Activated naive CD4-positive, alpha-beta T cell treated with Interleukin-2 at 50 U/mL for 16 hours (primary cell): ENCODE measurements around the gene SSR4.
A peak's percentile ranks its signal among the peaks of the same experiment; 100 is the strongest.
"Not testable (repeated sequence)": the region's sequence is repeated elsewhere in the genome, so short reads cannot be mapped to it uniquely, and the experiment has no call there.

Experiments used
- DNase-seq: peaks from one replicate; pipeline ENCODE4 v3.0.0-alpha.2; 2020

Gene SSR4

DNA sequence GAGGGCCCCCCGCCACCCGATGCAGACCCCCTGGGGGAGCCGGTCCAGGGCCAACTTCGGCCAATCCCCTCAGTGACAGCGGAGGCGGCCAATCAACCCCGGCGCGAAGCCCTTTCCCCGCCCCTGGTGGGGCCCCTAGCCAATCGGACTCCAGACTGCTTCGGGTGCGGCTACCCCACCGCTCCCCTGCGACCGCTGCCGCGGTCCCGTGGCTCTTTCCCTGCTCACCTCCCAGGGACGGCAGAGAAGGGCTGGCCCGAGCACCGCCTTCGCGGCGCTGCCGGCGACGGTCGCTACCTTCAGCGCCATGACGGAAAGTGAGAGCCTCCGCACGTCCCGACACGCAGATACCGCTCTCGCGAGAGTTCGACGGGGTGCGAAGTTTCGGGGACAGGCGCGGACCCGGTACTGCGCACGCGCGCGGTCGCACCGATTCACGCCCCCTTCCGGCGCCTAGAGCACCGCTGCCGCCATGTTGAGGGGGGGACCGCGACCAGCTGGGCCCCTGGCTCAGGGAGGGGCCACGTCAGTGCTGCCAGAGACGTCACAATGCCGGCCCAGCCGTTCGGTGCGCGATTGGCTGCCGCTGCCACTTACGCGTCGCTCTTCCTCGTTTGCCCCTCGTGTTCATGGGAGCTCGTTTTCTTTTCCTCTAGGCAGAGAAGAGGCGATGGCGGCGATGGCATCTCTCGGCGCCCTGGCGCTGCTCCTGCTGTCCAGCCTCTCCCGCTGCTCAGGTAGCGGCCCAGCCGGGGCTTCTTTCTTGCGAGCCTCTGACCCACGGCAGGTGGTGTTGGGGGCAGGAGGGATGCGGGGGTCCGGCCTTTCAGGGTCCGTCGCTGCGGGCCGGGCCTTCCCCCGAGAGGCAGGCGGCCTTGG is at the start of gene SSR4, which contains the start of gene IDH3G:
TSS of gene SSR4 (plus strand) at position 651 of the 879 bp plus-strand sequence. CDS start at position 671, 20 bp downstream.
TSS of gene IDH3G (minus strand) at position 358 of the 879 bp plus-strand sequence. CDS start at position 309, 49 bp downstream.
- peak; percentile 91 for DNase-seq

DNA sequence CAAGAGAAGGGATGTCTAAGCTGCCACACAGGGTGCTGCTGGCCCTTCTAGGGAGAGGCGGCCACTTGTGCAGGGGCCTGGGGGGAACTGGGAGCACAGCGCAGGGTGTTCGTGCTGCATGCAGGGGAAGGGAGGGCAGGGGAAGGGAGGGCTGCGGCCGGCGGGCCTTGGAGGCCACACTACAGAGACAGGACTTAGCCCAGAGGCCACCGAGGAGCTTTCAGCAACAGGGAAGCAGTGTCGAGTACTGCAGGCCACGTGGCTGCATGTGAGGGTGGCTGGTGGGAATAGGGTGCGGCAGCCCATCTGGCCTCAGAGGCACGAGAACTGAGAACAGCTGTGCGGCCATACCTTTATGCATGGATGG is 49.4 kb upstream of the SSR4 start:
- not testable (repeated sequence) for DNase-seq

DNA sequence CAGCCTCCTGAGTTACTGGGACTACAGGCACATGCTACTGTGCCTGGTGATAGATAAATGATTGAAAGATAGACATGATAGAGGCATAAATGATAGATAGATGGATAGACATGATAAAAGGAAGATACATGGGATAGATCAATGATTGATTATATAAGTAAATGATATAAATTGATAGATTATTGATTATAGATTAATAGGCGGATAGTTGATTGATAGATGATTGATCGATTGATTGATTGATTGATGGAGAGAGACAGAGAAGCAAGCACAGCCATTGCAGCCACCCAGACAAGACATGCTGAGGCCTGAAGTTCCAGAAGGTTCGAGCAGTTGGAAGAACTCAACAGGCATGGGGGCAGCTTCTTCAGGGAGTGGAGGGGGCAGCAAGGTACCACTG is 48.1 kb upstream of the SSR4 start:
- no peak for DNase-seq

DNA sequence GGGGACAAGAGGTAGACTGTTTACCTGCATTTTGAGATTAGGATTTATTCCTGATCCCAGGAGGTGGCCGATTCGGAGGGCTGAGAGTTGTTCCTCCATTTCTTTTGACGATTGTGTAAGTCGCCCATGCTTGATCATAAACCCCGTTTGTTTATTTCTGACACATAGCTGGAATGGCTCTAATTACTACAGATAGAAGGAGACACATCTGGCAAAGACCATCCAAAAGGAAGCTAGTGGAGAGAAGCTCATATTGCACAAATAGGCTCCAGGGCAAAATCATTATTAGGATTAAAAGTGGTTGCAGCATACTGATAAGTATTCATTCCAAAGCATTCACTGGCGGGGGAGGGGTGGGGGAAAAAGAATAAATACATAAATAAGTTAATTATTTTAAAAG is 47.5 kb upstream of the SSR4 start:
- DNase-seq: not testable (repeated sequence)

DNA sequence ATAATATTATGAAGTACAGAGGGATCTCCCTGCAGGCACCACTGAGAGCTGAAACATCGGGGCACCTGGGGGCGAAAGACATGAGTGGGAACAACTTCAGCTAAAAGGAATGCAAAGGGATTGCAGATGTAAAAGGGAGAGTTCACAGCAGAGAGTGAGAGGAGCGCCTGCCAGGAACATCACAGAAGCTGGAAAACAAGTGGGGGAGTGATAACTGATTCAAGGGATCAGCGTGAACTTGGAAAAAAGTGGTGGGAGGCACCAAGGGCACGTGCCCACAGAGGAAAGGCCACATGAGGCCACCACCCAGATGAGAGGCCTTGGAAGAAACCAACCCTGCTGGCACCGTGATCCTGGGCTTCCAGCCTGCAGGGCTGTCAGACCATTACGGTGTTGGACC is 45.5 kb upstream of the SSR4 start:
- not testable (repeated sequence) for DNase-seq

DNA sequence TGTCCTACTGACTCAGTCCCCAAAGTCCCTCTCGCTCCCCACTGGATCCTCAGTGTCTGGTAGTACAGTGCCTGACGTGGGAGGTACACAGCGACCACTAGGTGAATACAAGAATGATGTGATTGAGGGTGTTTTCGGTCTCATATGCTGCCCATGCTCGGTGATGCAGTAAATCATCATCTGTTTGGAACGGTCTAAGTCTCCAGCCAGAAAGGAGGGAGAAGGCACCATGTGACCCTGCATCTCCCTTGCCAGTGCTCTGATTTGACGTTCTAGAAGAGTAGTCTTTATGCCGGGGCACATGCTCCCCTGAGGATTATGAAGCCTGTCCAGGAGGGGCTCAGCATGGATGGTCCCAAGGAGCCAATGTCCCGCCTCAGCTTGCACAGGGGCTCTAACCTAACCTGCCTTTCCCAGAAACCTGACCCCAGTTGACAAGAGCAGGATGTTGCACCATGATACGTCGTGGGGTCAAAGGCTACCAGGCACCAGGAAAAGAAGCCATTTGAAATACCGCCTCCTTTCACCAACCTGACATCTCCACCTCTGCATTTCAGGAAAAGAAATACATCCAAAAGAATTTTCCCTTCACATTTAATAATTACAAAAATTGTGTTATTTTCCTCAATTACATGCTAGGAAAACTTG is 44.2 kb upstream of the SSR4 start:
- DNase-seq: no peak

DNA sequence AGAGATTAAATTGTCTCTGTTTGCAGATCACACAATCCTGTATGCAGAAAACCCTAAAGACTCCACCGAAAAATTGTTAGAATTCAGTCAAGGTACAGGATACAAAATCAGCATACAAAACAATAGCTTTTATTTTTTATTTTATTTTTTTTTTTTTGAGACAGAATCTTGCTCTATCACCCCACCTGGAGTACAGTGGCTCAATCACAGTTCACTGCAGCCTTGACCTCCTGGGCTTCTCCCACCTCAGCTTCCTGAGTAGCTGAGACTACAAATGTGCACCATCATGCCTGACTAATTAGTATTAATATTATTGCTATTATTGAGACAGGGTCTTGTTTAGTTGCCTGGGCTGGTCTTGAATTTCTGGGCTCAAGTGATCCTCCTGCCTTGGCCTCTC is 39.3 kb upstream of the SSR4 start:
- DNase-seq: no peak

DNA sequence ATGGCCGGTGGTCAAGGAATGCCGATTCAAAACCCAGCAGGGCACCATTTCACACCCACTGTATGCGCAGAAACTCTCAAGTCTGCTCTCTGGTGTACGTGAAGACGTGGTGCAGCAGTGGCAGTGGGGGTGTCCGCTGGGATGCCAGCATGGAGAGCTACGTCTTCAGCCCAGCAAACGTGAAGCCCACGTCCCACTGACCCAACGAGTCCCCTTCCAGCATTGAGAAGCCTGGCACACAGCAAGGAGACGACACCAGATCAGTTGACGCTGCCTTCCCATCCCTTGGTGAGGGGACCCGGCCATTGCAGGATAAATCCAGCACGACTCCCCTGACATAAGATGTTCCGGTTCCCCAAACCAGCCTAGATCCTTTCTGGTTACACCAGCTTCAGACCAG is 32.6 kb upstream of the SSR4 start:
- no peak for DNase-seq

DNA sequence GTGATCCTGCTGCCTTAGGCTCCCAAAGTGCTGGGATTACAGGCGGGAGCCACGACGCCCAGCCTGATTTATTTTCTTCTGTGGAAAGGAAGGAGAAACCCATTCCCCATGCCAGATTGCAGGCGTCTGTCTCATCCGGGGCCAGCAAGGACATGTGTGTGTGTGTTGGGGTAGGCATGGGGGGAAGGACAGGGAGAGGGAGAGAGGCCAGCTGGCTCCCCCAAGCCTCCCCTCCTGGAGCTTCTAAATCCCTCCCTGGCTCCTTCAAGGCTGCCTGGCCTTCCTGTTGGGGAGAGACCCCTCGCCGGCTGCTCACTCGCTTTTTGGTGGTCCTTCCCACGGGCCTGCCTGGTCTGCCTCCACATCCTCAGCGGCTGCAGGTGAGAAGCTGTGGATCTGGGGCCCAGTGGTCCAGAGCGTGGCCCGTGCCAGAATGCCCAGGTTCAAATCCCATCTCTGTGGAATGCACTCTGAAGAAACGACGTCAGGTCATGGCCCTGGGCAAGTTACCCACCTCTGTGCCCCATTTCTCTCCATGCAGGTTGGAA is 31.8 kb upstream of the SSR4 start:
- no peak for DNase-seq

DNA sequence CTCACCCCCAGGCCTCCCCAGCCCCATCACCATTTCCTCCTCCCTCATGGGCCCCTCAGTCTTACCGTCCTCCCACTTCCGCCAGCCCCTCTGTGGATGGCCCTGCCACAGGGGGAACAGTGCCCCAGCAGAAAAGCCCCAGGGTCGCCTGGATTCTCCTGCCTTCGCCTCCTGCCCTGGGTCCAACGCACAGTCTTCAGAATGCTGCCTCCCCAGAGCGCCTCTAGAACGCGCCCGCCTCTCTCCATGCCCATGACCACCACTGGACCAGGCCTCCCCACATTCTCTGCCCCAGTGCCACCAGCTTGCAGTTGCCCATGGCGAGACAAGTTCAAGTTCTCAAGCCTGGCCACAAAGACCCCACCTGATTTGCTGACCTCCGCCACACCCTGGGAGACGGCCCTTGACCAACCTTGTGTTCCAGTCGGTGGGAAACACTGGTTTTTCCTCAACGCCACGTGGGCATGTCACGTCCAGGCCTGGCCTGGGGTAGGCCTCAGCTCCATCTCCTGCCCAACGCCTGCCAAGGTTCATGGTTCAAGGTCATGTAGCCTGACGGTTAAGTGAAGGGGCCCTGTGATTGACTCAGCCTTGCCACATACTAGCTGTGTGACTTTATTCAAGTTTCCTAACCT is 31.1 kb upstream of the SSR4 start:
- no peak for DNase-seq

DNA sequence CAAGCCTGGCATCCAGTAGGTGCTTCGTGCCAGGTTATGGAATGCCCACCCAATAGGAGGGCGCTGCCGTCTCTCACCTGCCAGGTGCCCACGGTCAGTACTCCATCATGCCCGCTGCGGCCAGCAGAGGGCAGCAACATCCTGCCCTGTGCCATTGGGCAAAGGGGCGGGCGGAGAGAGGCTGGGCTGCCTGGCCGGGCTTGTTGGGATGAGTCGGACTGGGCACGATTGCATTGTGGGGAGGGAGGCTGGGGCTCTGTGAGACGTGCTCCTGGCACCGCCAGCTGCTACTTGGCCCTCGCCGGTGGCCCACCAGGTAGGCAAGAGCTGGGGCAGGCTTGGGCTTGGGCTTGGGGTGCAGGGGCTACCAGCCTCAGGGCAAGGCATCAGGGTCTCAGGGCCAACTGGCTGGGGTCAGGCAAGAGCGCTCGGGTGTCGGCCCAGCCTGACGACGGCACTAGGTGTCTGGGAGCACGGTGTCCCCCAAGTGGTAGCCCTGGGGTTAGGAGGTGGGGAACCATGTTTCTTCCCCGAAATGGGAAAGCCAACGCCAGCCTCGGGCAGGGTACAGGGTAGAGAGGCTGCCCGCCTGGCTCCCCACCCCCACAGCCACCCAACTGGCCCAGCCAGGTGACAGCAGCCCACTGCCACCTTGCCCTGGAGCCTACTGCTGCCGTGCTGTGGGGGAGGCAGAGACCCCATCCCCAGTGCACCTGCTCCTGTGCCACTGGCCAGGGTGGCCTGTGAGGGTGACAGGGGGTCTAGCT is 30.3 kb upstream of the SSR4 start, which contains the start of gene PLXNB3:
TSS of gene PLXNB3 (plus strand) at position 261 of the 767 bp plus-strand sequence. CDS start 1,287 bp downstream, outside the sequence.
- DNase-seq: peak; percentile 76

DNA sequence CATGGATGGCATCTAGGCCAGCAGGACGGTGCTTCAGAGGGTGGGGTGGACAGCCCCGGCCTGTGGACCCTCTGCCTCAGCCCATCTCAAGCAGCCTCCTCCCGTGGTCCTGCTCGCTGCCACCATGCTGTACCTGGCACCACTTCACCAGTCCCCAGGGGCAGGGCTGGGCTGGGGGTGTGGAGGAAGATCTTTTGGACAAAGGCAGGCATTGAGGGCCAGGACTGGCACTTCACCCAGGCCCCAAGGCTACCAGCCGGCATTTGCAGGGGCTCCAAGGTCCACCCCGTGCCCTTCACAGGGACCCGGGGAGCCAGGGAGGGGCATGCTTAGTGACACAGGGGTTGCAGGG is 29.7 kb upstream of the SSR4 start:
- no peak for DNase-seq

DNA sequence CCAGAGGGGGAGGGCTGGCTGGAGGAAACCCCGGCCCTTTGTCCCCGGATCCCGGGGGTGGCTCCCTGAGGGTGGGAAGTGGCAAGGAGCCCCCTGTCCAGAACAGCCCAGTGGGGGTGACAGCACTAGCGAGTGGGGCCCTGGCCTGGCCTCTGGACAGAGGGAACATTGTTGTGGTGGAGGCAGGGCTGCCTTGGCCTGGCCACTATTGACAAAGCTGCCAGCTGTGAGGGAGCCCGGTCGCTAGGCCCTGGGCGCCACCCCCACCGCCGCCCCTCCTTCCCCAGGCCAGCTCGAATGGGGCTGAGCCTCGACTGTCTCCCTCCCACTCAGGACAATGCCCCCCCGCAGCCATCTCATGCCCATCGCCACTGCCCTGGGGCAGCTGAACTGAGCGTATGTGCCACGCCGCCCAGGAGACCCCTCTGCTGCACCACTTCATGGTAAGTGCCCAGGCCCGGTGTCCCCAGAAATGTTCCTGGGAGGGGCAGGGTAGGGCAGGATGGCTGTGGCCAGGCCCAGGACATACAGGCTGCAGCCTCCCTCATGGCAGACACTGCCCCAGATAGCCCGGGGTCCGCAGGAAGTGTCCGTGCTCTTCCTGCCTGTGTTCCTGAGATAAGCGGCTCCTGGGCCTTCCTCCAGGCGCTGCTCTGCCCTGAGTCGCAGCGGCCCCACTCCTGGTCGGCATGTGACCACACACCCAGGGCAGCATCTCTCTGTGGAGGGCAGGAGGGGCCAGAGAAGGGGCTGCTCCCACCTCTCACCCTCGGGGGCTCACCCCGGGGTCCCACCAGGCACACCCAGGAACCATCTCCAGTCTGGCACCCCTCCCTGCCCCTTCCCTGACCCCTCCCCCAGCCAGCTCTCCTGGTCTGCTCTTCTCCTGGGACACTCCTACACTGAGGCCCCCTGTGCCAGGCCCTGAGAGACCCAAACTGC is 29.1 kb upstream of the SSR4 start:
- no peak for DNase-seq

DNA sequence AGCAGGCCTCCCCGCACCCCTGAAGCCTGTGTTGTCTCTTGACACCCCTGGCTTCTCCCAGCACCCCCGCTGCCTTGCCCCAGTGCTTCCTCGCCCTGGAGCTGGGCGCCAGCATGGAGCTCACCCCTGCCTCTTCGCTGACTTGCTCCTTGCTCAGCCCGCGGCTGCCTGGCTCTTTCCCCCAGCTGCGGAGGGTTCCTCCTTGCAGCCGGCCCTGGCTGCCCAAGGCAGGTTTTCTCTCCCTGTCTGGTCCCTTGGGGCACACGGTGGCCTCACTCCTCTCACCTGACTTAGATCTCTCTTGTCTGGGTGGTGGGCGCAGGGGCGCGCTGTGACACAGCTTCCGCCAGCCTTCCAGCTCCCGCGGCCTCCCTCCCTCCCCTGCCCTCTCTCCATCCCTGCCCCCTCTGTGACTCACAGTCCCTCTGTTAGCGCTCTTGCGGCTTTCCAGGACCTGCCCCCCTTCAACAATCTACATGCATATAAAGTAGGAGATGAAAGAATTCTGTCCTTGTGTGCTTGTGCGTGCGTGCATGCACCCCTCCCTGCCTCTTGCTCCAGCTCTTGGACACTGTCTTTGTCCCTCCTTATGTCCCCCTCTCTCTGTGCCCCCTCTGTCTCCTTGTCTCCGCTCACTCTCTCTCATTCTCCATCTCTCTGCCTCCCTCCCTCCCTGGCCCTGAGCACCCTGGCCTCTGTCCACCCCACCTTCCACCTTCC is 28.2 kb upstream of the SSR4 start:
- peak; percentile 20 for DNase-seq

DNA sequence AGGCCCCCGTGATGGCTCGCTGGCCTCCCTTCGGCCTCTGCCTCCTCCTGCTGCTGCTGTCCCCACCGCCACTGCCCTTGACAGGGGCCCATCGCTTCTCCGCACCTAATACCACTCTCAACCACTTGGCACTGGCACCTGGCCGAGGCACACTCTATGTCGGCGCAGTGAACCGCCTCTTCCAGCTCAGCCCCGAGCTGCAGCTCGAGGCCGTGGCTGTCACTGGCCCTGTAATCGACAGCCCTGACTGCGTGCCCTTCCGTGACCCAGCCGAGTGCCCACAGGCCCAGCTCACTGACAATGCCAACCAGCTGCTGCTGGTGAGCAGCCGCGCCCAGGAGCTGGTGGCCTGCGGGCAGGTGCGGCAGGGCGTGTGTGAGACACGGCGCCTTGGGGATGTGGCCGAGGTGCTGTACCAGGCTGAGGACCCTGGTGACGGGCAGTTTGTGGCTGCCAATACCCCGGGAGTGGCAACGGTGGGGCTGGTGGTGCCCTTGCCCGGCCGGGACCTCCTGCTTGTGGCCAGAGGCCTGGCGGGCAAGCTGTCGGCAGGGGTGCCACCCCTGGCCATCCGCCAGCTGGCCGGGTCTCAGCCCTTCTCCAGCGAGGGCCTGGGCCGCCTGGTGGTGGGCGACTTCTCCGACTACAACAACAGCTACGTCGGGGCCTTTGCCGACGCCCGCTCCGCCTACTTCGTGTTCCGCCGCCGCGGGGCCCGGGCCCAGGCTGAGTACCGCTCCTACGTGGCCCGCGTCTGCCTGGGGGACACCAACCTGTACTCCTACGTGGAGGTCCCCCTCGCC is 27.4 kb upstream of the SSR4 start:
- DNase-seq: no peak

DNA sequence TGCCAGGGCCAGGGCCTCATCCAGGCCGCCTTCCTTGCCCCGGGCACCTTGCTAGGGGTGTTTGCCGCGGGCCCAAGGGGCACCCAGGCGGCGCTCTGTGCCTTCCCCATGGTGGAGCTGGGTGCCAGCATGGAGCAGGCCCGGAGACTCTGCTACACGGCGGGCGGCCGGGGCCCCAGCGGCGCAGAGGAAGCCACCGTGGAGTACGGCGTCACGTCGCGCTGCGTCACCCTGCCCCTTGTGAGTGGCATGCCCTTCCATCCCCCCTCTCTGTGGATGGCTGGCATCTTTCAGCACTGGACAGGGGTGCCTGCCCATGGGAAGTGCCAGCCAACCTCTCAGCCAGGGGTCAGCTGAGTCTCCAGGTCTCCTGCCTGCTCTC is 26.8 kb upstream of the SSR4 start:
- no peak for DNase-seq

DNA sequence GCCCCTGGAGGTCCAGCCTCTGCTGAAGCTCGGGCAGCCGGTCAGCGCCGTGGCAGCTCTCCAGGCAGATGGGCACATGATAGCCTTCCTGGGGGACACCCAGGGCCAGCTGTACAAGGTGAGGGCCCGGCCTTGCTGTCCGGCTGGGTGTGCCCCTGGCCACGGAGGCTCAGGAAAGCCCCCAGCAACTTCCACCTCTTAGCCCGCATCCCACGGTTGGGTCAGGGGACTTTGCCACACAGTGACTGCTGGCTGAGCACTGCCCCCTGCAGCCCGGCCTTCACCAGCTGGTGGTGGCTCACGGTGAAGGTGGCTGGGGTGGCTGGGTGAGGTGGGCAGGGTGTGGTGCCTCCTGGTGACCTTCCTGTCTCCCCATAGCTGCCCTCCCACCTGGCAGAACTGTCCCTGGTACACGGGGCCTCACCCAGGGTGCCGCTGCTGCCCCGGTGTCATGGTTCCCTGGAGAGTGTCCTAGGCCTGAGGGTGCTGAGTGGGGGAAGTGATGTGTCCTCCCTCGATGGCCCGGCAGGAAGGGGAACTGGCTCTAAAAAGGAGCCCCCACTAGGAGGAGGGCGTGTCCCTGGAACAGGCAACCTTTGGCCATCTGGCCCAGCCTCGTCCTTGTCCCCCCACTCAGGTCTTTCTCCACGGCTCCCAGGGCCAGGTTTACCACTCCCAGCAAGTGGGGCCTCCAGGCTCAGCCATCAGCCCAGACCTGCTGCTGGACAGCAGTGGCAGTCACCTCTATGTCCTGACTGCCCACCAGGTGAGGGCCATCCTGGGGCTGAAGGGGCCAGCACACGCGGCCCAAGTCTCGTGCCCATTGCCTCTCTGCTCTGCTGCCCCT is 25.9 kb upstream of the SSR4 start:
- DNase-seq: no peak

DNA sequence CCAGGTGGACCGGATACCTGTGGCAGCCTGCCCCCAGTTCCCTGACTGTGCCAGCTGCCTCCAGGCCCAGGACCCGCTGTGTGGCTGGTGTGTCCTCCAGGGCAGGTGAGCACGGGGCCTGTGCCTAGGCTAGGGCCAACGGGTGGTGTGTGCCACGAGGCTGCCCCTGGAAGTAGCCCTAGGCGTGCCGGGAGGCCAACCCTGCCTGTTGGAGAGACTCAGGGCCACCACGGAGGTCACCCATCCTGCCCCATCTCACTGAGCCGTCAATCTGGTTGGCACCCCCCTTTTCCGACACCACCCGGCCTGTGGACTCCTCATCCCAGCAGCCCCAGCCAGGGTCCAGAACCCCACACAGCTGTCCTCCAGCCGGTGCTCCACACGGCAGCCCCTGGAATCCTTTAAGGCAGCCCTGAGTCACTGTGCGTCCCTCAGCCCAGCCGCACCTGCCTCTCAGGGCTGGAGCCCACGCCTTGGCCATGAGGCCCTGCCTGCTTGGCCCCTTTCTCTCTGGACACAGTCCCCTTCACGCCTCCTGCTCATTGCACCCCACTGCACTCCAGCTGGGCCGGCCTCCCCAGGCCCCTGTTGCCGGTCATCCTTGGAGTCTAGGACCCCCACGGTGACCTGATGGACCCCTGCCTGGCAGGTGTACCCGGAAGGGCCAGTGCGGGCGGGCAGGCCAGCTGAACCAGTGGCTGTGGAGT is 25.2 kb upstream of the SSR4 start:
- DNase-seq: no peak
